GM19467 (cell line): ENCODE measurements around the gene DAB1.

Source experiments
- ATAC-seq: cut with Tn5 transposase; IDR thresholded peaks from one replicate; pipeline ENCODE4 v1.9.1; 2021; ENCODE audit warnings: mild to moderate bottlenecking, moderate library complexity; ENCODE audit not compliant: unreplicated experiment

The DAB1 gene

DNA sequence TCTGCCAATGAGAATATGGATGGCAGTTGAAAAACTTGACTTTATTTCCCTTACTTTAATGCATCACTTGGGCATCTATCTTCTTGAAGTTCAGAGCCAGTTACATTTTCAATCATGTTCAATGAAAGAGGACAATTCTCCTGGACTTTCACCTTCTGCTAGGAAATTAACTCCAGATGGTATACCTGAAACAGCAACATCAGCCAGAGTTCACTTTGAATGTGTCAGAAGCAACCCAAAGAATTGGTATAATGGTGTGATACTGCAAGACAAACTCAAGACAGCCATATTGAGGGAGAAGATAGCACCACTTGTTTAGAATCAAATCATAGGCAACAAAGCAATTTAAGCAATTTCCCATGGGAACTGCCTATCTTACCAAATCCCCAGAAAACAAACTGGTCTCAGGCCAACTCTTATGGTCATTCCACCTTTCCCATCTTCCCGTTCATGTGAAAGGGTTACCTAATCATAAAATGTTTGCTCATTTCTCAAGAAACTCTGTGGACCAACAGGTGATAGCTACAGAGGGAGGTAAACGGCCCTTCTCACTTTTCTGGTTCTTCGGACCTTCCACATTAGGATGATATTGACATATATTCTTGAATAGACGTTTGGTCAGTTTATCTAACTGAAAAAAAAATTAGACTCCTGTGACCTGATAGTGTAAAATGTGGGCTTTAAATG, 428.3 kb downstream of the DAB1 start:
- ATAC-seq = no peak

DNA sequence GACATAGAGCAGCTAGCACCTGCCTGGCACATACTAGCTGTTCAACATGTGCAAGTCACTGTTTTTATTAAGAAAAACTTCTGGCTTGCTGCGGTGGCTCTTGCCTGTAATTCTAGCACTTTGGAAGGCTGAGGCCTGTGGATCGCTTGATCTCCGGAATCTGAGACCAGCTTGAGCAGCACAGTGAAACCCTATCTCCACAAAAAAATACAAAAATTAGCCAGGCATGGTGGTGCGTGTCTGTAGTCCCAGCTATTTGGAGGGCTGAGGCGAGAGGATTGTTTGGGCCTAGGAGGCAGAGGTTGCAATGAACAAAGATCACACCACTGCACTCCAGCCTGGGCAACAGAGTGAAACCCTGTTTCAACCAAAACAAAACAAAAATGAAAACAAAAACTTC, 430.4 kb downstream of the DAB1 start:
- ATAC-seq = no peak

DNA sequence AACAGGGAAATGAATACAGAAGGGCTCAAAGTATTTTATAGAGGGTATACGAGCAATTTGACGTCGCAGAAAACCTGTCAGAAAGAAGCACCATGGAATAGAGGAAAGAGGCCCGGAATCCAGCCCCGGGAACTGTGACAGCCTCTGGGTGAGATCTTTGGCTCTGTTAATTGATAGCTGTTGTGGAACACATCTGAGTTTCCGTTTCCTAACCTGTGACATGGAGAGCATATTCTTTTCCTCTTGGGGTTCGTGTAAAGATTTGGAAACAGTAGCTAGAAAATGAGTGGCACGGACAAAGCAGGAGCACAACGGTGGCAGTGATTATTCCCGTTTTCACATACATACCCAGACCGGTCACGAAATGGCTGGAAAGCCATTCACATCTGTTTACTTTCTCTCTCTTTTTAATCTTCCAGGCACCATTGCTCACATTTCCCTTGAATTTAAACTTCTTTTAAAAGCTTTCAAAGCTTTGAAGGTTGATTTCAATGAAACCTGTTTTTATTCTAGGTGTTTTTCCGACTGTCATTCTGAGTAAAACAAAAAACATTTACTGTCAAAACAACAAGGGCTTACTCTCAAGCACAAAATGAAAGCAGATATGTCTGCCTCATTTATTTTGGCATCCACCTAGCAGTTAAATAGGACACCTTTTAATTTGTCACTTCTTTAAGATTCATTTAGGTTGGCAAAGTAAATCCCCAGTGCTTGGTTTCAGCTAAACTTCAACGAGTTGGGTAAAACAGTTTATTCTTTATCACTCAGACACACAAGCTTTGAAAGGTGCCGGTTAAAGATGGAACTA, 431.3 kb downstream of the DAB1 start:
- no peak for ATAC-seq

DNA sequence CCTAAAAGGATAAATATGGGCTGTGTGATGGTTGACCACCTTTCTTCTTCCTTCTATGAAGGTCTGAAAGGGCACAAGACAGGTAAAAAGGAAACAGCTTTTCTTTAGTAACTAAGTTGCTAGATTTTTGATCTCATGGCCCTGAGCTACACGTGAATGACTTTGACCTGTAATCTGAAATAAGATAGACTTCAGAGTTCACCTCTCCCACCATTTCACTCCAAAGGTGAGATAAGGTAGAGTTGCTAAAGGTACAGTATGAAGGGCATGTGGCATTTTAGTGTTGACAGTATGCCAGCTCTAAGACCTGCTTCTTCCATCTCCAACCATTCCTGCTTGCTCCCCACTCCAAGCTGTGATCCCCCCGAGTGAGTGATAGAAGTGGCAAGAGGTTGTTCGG, 432.3 kb downstream of the DAB1 start:
- no peak for ATAC-seq

DNA sequence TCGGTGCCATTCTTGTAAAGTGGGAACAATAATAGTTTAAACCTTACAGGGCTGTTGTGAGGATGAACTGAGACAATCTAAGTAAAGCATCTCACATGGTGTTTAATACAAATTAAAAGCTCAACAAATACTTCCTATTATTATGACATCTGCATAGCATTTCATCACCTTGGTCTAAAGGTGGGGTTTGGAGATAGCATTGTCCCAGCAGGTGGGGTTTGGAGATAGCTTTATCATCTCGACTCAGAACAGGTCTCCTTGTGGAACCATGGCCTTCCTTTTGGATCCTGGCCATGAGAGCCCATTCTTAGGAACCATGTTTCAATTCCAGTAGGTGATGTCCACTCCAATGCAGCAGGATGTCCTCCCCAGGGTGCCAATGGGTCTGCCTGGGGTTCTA, 437.5 kb downstream of the DAB1 start:
- no peak for ATAC-seq

DNA sequence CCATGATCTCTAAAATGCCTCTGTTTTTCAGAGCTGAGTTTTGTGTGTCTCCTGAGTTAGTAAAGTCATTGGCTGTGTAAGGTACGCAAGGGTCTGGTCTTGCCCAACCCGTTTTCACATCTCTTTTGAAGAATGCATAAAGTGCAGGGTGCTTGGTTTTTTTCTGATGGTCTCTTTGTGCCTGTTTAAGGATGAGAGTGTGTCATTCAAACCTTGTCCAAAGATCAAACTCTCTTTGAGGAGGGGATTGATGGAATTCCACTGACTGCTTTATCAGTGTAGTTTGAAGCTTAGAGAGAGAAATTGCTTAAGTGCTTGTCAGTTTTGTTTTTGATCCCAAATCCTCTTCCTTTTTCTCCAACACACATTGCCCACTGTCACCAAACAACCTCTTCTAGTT, 438.0 kb downstream of the DAB1 start:
- no peak for ATAC-seq

DNA sequence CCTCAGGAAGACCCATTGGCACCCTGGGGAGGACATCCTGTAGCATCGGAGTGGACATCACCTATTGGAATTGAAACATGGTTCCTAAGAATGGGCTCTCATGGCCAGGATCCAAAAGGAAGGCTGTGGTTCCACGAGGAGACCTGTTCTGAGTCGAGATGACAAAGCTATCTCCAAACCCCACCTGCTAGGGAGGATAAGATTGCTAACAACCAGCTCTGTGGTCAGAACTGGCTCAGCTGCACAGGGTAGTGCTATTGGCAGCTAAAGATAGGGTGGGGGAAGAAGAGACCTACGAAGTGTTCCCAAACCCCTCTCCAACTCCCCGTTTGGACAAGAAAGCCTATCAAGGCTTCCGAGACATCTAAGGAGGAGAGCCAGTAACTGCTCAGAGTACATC, 440.4 kb downstream of the DAB1 start:
- ATAC-seq = no peak

DNA sequence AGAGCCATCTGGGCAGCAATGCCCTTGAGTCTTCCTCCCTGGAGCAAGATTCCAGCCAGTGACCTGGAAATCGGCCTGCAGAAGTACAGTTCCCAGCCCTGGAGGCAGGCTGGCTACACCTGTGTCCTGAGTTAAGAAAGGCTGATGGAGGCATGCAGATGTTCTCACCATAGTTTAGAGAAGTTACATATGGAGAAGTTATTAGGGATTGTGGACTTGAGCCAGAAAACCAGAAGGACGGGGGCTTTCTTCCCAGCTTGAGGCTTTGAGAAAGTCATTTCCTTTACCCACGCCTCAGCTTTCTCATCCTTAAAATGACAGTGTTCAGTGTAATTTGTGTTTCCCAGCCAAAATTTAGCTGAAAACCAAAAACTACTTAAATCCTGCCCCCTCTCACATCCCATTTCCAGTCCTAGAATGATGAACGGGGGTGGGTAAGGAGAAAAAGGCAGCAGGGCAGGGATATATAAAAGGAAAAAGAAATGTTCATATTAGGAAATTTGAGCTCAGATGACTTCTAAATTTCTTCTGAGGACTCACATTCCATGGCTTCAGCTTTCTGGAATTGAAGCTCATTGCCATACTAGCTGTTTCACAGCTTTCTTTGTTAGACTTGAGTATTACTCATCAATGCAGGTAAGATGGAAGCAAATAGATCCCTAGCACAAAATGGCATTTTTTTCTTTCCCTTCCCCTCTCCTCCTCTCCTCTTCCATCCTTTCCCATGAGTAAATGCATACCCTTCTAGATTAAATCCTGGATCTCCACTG, 443.7 kb downstream of the DAB1 start:
- ATAC-seq = no peak

DNA sequence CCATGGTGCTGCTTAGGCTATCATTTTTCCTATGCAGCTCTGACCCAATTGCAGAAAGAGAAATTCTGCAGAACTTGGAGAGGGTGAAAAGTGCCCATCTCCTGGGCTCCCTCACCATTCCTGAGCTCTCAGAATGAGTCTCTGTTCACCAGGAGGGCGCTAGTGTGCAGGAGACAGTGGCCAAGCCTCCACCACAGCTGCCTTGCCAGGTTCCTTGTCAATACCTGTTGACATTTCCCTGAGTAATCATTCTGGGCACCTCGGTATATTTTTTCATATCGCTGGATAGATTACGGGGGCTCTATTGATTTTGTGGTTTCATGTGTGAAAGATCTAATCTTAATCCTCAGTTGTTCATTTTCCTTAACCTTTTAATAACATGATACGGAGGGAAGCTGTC, 445.0 kb downstream of the DAB1 start:
- ATAC-seq = no peak

DNA sequence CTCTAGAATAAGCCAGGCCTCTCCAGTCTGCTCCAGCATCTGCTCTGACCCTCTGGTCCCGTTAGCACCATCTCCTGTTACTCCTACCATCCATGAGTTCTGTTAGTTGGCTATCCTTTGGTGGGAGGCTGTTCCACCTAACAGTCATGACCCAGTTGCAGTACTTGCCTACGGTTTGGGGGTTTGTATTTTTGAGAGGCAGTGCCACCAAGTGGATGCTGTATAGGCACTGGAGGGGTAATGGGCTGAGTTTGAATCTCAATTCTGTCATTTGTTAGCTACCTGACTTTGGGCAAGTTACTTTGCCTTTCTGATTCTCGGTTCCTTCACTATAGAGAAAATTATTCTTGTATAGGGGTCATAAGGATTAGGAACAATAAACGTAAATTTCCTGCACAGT, 445.9 kb downstream of the DAB1 start:
- no peak for ATAC-seq

DNA sequence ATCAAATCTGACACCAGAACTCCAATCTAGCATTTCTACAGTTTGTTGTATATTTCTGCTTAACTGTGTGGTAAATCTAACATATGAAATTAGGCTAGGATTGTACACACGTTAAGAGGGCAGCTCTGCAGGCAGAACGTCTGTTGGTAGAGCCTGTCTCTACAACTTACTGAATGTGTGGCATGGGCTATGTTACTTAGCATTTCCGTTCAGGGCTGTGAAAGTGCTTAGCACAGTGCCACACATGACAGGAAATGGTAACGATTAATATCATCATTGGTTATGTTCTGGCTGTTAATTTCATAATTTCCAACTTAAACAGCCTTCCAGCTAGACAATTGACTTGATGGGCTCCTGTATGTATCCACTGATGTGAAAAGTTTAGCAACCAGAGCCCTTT, 448.4 kb downstream of the DAB1 start:
- ATAC-seq = no peak

DNA sequence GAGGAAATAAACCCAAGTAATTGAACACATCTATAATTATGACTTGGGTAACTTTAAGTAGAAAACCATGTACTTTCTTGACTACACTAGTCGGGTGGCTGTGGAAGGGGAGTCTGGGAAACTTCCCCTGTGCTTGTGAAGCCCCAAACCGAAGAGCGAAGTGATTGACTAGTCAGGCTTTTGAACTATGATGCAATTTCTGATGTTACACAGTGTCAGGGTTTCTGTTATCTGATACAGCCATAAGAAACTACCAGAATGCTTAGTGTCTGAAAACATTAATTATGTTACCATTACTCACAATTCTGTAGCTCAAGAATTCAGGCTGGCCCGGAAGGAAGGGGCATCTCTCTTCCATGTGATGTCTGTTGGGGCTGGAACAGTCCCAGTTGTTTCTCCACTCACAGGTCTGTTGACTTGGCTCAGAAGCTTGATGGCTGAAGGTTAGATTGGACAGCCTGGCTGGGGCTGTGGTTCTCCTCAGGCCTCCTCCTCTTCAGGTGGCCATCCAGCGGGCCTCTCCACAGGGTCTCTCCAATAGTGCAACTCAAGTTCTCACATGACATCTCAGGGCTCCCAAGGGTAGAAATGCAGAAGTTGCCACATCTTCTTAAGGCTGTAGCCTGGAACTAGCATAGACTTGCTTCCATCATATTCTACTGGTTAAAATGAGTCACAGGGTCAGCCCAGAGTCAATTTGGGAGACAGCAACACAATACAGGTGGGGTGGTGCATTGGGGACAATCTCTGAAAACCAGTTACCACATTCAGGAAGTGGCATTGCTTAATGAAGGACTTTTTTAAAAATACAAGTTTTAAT, 449.7 kb downstream of the DAB1 start:
- no peak for ATAC-seq

DNA sequence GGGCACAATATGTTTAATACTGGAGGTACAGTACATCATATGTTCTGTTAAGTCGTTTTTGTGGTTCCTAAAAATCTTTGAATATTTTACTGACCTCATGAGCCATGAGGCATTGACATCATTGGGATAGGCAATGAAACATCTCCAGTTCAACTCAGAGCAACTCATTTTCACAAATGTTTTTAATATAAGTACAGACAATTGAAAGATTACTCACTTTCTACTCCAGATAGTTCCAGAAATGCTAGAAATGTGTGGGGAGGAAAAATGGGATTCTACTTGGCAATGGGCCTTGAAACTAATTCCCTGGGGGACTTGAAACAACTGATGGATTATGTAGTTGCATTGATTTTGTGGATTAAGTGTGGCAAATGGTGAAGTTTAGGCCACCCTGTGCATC, 450.9 kb downstream of the DAB1 start:
- no peak for ATAC-seq

DNA sequence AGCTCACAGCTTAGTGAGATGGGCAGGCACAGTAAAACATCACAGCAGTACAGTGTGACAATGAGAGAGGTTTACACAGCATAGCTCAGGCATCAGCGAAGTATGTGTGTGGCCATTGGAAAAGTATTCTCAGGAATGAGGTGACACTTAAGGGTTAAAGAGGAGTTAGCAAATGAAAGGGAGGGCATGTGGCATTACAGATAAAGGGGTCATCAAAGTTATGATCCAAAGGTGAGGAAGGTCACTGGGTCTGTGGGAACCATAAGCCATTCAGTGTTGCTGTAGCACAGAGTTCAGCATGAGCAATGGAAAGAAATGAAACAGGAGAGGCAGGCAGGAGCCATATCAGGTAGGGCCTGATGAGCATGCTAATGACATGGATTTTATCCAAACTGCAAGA, 453.6 kb downstream of the DAB1 start:
- ATAC-seq = no peak

DNA sequence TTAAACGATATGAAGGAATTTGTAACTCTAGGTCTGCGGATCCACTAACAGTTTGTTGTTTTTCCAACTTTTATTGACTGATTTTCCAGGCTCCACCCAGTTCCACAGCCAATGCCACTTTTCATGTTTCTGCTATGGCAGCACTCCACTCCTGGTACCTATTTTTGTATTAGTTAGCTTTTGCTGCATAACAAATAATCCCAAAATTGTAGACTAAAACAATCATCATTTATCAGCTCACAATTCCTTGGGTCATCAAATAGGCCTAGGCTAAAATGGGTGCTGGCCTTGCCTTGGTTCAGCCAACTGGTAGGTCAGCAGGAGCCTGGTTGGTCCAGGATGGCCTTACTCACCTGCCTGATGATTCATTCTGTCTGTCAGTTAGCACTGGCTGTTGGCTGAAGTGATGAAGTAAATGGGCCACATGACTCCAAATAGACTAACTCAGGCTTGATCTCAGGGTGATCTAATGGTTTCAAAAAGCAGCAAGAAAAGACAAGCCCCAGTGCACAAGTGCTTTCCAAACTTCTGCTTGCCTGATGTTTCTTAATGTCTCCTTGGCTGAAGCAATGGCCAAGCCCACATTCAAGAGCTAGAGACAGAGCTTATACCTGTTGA, 454.9 kb downstream of the DAB1 start:
- no peak for ATAC-seq

DNA sequence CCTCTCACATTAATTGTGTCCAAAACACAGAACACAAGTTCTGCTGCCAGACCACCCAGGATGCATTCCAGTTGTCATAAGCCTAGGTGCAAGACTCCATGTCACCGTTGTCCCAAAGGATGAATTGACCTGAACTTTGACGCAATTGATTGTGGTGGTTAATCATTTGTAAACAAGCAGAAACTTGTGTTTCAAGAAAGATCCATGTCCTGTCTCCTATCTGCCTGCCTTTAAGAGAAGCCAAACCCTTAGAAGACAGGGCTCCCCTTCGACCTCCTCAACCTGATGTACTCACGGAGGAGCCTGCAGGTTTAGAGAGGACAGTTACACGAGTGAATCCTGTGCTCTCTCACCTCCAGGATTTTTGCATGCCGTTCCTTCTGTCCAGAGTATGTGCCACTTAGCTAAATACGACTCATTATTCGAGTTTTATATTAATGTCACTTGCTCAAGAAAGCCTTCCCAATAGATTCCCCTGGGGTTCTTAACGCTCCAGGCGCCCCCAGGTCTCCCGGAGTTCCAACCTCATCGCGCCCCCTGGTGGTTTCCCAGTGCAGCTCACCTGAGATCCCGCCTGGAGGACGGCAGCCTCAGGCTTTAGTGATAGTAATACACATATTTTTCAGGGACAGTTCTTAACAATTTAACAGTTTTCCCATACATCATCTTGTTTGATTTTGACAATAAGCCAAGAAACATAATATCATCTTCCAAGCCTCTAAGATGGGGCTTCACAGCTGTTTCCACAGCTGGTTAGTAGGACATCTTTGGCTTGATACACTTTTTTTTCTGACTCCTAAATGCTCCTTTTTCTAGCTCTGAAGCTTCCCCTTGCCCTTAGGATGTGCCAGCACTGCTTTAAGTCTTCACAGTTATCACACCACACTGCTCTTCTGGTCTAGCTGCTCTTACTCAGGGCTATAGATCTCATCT, 455.7 kb downstream of the DAB1 start:
- ATAC-seq = no peak

DNA sequence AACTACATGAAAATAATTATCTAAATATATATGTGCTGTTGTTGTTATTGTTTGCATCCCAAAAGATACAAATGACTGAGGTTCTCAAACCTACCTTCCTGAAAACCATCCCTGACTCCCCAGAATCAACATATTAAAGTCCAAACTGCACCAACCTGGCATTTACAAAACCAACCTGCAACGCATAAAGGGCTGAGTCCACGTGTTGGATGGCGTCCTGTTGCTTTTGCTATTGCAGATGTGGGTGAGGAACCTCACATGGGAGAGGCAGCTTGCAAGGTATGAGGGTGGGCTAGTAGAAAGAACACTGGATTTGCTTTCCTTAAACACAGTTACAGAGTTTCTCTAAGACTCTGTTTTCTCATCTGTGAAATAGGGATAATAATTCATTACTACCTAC, 456.5 kb downstream of the DAB1 start:
- ATAC-seq = no peak

DNA sequence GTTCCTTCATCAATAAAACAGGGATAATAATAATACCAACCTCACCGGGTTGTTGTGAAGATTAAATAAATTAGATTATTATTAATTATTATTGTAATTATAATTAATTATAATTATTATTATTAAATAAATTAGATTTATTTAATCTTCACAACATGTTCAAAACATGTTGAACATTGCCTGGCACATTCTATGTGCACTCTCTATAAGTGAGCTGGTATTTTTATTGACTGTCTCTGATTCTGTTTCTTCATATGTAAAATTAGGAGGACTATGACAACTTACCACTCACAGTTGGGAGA, 457.2 kb downstream of the DAB1 start:
- no peak for ATAC-seq

DNA sequence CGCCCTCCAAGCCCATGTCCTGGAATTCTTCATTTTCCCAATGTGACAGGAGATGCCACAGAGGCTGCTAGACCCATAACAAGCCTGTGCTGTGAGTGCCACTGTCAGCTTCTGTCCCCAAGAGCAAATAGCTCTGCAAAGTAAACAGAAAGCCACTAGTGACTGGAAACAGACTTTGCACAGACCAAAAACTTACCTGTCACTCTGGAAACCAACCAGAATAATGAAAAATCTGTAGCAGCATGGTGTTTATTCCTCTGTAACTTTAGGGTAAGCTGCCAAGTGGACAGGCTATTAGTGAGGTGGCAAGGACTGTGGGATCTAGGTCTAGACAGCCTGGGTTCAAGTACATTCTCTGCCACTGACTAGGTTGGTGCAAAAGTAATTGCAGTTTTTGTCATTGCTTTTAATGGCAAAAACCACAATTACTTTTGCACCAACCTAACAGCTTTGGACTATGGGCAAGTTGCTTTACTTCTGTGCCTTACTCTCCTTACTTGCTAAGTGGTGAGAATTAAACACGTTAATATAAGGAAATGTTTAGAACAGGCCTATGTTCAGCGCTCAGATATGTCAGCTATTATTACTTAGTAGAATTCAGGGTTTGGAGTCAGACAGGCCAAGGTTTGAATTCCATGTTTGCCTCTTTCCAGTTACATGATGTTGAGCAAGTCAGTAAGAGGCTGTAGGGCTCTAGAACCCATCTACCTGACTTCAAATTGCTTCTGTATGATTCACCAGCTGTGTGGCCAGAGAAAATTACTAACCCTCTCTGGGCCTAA, 457.8 kb downstream of the DAB1 start, which contains the start of gene C8B:
TSS of gene C8B (minus strand) at position 100 of the 782 bp plus-strand sequence. CDS start at position 33, 67 bp downstream.
- ATAC-seq = no peak
